ENCODE data around the gene TK2.
"Not testable (repeated sequence)": the region's sequence is repeated elsewhere in the genome, so short reads cannot be mapped to it uniquely, and the experiment has no call there.

TK2 gene

DNA sequence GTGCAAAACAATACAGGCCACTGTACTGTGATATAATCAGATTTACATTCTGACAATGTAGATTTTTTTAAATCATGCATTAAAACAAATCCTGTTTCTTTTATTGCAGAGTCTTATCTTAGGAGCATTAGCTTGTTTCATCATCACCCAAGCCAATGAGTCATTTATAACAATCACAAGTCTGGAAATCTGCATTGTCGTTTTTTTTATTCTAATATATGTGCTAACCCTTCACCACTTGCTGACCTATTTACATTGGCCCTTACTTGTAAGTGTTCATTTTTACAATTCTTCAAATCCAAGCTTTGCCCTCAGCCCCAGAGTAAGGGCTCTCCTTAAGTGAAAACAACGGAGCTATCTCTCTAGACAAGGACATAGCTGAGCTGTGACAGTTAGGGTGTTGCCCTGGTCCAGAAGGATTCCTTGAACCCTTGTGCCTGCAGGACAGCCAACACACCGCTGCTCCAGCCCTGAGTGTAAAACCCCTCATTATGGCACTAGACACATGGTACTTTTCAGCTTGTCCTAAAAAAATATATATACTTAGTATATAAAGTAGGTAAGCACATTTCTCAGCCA, 20.0 kb upstream of the TK2 start:
- no peak overlapping the region for H3K4me3 ChIP-seq (ENCODE audit: low read length)
- peak; percentile 41 for DNase-seq (ENCODE audit: low read depth)
- TF ChIP-seq, protein P1, sequence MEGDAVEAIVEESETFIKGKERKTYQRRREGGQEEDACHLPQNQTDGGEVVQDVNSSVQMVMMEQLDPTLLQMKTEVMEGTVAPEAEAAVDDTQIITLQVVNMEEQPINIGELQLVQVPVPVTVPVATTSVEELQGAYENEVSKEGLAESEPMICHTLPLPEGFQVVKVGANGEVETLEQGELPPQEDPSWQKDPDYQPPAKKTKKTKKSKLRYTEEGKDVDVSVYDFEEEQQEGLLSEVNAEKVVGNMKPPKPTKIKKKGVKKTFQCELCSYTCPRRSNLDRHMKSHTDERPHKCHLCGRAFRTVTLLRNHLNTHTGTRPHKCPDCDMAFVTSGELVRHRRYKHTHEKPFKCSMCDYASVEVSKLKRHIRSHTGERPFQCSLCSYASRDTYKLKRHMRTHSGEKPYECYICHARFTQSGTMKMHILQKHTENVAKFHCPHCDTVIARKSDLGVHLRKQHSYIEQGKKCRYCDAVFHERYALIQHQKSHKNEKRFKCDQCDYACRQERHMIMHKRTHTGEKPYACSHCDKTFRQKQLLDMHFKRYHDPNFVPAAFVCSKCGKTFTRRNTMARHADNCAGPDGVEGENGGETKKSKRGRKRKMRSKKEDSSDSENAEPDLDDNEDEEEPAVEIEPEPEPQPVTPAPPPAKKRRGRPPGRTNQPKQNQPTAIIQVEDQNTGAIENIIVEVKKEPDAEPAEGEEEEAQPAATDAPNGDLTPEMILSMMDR (conservative IDR thresholded peaks at IDR 0.05; ENCODE audit: low read length): no peak

DNA sequence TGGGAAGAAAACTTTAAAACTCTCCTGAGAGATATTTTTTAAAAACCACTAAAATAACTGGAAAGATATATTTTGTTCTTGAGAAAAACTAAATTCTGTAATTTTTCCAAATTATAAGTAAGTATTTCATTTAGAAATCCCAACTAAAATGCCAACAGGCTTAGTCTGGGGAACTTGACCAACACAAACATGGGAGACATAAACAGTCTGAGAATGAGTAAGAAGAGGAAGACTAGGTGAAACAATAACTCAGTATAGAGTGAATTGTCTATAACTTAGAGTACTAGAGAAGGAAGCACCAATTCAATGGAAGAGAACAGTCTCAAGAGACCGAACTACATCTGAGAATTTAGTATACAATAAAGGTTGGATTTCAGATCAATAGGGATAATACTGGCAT, 19.2 kb upstream of the TK2 start:
- TF ChIP-seq, protein P1 (conservative IDR thresholded peaks at IDR 0.05; ENCODE audit: low read length): no peak
- peak; percentile 55 for DNase-seq (ENCODE audit: low read depth)
- H3K4me3 ChIP-seq (ENCODE audit: low read length): no peak overlapping the region

DNA sequence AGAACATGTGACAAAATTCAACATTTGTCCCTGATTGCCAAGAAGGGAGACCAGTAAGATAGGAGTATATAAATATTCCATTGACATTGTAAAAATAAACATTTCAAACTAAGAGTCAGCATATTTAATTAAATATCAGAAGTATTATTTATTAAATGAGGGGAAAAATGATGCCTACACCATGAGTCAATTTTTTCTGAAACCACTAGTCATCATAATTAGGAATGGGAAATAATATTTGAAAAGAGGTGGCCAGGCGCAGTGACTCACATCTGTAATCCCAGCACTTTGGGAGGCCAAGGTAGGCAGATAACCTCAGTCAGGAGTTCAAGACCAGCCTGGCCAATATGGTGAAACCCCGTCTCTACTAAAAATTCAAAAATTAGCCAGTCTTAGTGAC, 18.4 kb upstream of the TK2 start:
- no peak for DNase-seq (ENCODE audit: low read depth)
- no peak overlapping the region for H3K4me3 ChIP-seq (ENCODE audit: low read length)
- TF ChIP-seq, protein P1 (conservative IDR thresholded peaks at IDR 0.05; ENCODE audit: low read length): no peak

DNA sequence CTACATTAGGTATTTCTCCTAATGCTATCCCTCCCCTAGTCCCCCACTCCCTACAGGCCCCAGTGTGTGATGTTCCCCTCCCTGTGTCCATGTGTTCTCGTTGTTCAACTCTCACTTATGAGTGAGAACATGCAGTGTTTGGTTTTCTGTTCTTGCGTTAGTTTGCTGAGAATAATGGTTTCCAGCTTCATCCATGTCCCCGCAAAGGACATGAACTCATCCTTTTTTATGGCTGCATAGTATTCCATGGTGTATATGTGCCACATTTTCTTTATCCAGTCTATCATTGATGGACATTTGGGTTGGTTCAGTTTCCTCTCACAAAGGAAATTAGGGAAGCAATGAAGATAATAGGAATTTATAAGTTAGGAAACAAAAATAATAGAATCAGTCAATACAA, 17.3 kb upstream of the TK2 start:
- DNase-seq (ENCODE audit: low read depth); H3K4me3 ChIP-seq (ENCODE audit: low read length): not testable (repeated sequence)

DNA sequence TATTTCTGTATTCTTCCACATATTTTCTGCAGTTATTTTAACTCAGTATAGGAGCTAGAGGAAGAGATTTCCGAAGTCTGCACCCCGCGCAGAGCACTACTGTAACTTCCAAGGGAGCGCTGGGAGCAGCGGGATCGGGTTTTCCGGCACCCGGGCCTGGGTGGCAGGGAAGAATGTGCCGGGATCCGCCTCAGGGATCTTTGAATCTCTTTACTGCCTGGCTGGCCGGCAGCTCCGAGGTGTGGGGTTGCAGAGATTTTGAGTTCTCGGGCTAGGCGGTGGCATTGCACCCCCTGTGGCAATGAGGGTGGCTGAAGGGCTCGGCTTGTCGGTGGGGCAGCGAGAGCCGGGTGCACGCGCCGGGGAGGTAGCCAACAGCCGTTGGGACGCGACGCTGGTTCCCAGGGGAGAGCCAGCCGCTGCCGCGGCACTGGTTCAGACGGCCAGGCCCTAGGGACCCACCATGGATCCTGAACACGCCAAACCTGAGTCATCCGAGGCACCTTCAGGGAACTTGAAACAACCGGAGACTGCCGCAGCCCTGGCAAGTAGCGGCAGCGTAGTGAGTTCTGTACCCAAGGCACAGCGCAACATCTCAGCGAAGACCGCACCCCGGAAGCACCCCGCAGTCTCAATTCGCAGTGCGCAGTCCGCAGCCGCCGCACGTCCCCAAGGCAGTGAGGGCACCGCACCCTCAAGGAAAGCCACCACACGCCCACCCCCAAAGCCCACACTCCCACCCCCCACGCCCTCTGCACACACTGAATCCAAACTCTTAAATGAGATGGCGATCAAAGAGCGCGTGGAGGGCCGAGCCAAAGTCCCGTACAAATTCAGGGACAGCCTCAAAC, 16.4 kb upstream of the TK2 start, which contains the start of gene CMTM1:
TSS of gene CMTM1 (plus strand) at position 389 of the 851 bp plus-strand sequence. CDS start at position 464, 75 bp downstream.
- TF ChIP-seq, protein P1 (conservative IDR thresholded peaks at IDR 0.05; ENCODE audit: low read length): no peak
- no peak for DNase-seq (ENCODE audit: low read depth)
- no peak within 1 kb of the TSS for H3K4me3 ChIP-seq (ENCODE audit: low read length)

DNA sequence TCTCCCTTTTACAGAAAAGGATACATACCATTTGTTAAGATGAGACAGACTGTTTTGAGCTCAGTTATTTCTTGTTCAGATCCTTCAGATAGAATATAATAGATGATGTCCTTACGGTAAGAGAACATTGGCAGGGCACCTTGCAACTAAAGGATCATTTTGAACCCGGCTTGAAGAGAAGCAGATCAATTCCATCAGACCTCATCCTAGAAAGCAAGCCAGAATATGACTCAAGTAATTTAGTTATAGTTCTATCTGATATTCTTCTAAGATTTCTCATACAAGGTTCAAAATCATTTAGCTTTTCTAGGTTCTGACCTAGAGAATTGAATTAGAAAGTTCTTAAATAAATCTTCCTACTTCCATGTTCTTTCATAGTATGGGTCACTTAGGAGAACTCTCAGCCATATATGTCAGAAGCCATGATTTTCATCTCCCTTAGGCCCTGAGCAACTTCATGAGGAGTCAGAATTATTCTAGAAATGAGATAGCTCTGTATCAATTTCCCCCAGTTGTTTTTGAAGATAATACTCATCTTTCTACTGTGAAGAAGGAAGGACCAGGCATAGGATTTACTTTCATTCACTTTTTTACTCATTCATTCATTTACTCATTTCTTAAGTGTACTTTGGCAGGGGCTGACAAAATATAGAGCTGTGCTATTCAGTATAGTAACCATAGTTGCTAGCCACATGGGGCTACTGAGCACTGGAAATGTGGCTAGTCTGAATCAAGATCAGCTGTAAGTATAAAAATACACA, 13.8 kb upstream of the TK2 start:
- no peak overlapping the region for H3K4me3 ChIP-seq (ENCODE audit: low read length)
- DNase-seq (ENCODE audit: low read depth): no peak
- TF ChIP-seq, protein P1 (conservative IDR thresholded peaks at IDR 0.05; ENCODE audit: low read length): no peak

DNA sequence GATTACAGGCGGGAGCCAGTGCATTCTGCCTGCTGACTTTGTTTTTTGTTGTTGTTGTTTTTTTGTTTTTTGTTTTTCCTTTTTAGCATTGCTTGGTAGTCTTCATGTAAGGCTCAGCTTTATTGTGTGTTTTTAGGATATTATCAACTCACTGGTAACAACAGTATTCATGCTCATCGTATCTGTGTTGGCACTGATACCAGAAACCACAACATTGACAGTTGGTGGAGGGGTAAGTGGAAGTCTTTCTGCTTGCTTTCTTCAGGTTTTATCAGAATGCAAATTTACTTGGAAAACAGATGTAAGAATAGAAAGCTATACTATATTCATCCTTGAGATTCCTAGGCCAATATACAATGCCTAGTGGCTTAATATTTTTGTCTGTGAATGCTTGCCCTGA, 13.1 kb upstream of the TK2 start:
- TF ChIP-seq, protein P1 (conservative IDR thresholded peaks at IDR 0.05; ENCODE audit: low read length): no peak
- no peak for DNase-seq (ENCODE audit: low read depth)
- no peak overlapping the region for H3K4me3 ChIP-seq (ENCODE audit: low read length)

All from AG10803 (cell line).